HUES6 (cell line): Measurements from ENCODE around the gene CPNE2.
A peak's percentile ranks its signal among the peaks of the same experiment; 100 is the strongest.

Experiments used
- H3K27ac ChIP-seq: 2 replicates; pipeline ENCODE4 v1.7.0; 2013; ENCODE audit warnings: low read depth, mild to moderate bottlenecking, low read length, inconsistent platforms
- H3K27me3 ChIP-seq: 2 replicates; pipeline ENCODE4 v1.6.1; 2013; ENCODE audit warnings: low read length; ENCODE audit not compliant: control insufficient read depth, insufficient read depth
- H3K36me3 ChIP-seq: 2 replicates; pipeline ENCODE4 v1.6.1; 2013; ENCODE audit warnings: low read length; ENCODE audit not compliant: control insufficient read depth, insufficient read depth
- H3K4me1 ChIP-seq: 2 replicates; pipeline ENCODE4 v1.6.1; 2013; ENCODE audit warnings: low read length; ENCODE audit not compliant: control insufficient read depth, insufficient read depth
- H3K4me3 ChIP-seq: 2 replicates; pipeline ENCODE4 v1.5.1; 2013; ENCODE audit warnings: low read depth, low read length
- H3K9ac ChIP-seq: one replicate; pipeline ENCODE4 v1.6.1; 2013; ENCODE audit warnings: mild to moderate bottlenecking, low read length
- H3K9me3 ChIP-seq: 2 replicates; pipeline ENCODE4 v1.6.1; 2013; ENCODE audit warnings: low read depth, low read length; ENCODE audit not compliant: control insufficient read depth, insufficient read depth

CPNE2 gene

DNA sequence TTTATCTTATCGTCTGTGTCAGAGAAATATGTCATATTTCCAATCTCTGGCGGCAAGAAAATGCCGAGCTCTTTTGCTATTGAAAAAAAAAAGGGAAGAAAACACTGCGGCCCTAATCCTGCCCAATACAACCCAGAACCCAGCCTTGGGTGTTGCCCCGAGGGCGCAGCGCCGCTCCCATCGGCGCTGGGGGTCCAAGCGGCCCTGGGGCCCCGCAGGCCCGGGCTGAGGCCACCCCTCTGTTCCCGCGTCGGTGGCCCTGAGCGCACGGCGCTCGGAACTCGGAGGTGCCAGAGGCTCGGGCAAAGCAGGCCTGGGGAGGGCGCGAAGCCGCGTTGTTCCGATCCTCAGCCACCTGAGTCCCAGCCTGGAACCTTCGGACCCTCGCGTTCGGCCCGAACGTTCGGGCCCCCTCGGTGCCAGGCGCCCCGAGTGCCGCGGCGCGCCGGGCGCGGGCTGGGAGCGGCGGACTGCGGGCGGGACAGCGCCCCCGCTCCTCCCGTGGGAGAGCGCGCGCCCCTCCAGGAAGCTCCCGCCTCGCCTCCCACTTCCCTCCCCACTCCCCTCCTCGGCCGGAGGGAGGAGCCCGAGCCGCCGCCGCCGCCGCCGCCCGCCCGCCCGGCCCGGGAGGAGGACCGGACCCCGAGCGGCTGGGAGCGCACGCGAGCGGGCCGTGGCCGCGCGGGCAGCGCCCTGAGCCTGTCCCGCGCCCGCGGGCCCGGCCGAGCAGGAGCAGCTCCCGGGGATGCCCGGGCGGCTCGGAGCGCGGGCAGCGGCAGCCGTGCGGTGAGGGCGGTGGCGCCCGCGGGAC, at the start of gene CPNE2:
Gene CPNE2 (plus strand): TSS at position 609 of the 811 bp plus-strand sequence. CDS start 18,160 bp downstream, outside the sequence.
- no peak within 1 kb of the TSS for H3K27ac ChIP-seq

DNA sequence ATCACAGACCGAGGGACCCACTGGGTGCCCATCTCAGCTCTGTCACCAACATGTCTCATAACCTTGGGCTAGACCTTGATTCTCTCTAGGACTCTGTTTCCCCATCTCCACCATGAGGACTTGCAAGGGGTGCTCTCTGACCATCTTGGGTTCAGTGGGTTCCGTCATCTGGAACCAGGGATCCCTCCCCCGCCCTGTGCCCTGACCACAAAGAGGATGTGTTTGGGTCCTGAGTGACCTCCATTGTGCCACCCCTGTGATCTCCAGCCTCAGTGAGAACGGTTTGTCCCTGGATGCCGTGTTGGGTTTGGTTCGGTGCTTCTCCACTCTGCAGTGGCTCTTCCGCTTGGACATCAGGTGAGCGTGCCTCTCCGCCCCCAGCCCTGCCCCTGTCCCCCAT, 49.1 kb upstream of the CPNE2 start:
- H3K4me3 ChIP-seq = no peak overlapping the region
- H3K27ac ChIP-seq = no peak overlapping the region
- H3K36me3 ChIP-seq = no peaks in the 10 kb centered on the region
- H3K9ac ChIP-seq = no peak overlapping the region
- H3K4me1 ChIP-seq = no peaks in the 10 kb centered on the region
- H3K27me3 ChIP-seq = no peaks in the 10 kb centered on the region
- H3K9me3 ChIP-seq = peaks cover 12% of the 10 kb centered on the region

More for the DNA sequence above, at the start of gene CPNE2:
- peaks cover 33% of the 10 kb centered on the region for H3K27me3 ChIP-seq
- H3K9me3 ChIP-seq = no peaks in the 10 kb centered on the region
- peak within 1 kb of the TSS; percentile 86 for H3K4me3 ChIP-seq
- peak within 1 kb of the TSS; percentile 72 for H3K9ac ChIP-seq
- H3K4me1 ChIP-seq = peaks cover 13% of the 10 kb centered on the region
- no peaks in the 10 kb centered on the region for H3K36me3 ChIP-seq

DNA sequence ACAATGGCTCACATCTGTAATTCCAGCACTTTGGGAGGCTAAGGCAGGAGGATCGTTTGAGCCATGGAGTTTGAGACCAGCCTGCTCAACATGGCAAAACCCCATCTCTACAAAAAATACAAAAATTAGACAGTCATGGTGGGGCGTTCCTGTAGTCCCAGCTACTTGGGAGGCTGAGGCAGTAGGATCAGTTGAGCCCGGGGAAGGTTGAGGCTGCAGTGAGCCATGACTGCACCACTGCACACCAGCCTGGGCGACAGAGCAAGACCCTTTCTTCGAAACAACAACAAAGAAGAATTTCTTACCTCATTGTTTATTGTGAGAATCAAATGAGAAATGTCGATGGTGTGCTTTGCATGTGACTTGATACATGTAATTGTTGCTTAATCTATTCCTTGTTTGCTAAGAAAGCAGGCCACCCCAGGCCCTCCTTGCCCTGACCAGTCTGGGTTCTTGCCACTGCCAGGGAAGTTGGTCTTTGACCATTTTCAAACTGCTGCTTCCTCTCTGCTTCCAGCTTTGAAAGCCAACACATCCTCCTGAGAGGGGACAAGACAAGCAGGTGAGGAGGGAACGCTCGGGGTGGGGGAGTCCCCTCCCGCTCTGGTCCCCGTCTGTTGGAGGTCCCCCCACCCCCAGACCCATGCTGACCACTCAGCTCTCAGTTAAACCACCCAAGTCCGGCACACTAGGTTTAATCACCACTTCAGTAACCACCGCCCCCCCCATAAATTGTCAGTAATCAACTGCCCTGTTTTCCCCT, 47.3 kb upstream of the CPNE2 start:
- no peaks in the 10 kb centered on the region for H3K36me3 ChIP-seq
- peaks cover 12% of the 10 kb centered on the region for H3K9me3 ChIP-seq
- H3K27me3 ChIP-seq = no peaks in the 10 kb centered on the region
- H3K4me3 ChIP-seq = no peak overlapping the region
- no peak overlapping the region for H3K9ac ChIP-seq
- H3K4me1 ChIP-seq = no peaks in the 10 kb centered on the region
- H3K27ac ChIP-seq = no peak overlapping the region

DNA sequence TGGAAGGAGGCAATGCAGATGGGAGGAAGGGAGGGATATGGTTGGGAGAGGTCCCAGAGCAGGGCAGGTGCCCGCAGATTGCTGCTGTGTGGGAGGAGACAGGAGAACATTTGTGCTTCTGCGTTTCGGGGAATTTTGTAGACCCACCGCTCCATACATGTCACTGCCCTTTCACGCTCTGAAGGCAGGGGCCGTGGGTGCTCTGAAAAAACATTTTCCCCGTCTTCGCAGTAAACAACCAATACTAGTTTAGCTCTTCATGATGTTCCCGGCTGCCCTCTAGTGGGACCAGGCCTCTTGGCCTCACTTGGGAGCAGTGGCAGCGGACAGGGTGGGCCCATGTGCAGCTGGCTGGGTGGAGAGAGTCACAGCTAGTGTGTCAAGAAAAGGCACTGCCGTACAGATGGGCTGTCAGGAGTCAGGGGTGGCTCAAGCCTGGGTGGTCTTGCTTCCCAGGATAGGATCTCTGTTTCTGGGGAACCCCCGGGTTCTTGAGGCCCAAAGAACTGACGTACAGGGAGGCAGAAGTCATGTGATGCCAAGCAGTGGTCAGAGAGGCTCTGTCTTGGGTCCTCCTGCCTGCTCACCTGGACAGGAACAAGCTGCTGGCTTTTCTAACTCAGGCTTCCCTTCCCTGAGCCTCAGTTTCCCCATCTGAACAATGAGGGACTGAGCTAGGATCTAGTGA, 46.5 kb upstream of the CPNE2 start:
- Histone ChIP-seq H3K9me3 (peaks cover 7% of the 10 kb centered on the region), H3K27ac (no peak overlapping the region), H3K4me3 (no peak overlapping the region), H3K36me3 (no peaks in the 10 kb centered on the region), H3K27me3 (no peaks in the 10 kb centered on the region), H3K4me1 (no peaks in the 10 kb centered on the region), H3K9ac (no peak overlapping the region)

DNA sequence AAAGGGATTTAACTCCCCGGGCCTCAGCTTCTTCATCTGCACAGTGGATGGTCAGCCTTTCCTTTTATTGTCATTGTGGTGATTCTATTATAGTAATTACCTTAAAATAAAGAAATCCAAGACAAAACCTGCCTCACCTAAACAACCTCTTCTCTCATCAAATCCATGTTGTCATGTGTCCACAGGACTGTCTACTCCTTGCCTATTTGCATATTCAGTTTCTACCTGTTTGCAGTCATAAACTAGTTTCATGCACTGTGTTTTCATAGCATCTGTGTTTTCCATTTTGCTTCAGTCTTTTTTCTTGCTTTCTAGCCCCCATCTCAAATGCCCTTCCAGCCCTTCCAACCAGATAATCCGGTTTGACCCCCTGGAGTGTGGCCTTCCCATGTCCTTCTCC, 44.3 kb upstream of the CPNE2 start:
- Histone ChIP-seq H3K27me3 (no peaks in the 10 kb centered on the region), H3K4me3 (no peak overlapping the region), H3K36me3 (no peaks in the 10 kb centered on the region), H3K4me1 (no peaks in the 10 kb centered on the region), H3K9me3 (no peaks in the 10 kb centered on the region), H3K9ac (no peak overlapping the region), H3K27ac (no peak overlapping the region)

DNA sequence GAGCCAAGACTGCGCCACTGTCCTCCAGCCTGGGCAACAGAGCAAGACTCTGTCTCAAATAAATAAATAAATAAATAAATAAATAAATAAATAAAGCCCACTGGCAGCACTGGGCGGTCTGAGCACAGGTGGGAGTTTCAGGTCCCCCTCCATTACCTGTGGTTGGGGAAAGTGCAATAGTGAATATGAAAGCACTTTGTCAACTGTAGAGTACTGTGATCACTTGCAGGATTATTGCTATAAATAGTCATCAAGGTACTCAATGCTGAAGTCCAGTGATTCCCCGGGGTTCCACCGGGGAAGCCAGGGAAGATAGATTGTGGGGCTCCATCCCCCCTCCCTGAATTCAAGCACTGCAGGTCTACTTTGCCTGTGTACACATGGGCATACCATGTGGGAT, 42.7 kb upstream of the CPNE2 start:
- H3K27me3 ChIP-seq = no peaks in the 10 kb centered on the region
- H3K9ac ChIP-seq = no peak overlapping the region
- no peak overlapping the region for H3K27ac ChIP-seq

DNA sequence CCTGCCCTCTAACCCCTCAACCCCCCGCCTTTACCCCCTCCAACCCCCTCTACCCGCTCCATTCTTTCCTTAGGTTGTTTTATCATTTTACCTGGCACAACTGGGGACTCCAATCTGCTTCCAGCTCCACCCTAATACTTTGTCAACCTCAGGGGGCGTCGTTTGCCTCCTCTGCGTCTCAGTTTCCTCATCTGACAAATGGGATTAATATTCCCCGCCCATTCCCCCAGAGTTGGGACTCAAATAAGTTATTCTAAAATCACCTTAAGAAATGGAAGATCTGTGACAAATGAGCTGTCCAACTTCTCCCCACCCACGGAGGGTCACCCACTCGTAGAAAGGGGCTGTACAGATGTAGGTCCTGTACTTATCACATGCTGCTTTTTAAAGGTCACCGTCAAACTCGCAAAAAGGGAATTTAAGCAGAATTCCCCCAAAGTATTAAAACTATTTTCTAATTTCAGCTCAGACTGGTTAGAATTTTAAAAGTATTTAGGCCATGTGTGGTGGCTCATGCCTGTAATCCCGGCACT, 40.6 kb upstream of the CPNE2 start:
- H3K4me3 ChIP-seq = no peak overlapping the region

More for the DNA sequence above, 42.7 kb upstream of the CPNE2 start:
- H3K4me1 ChIP-seq = no peaks in the 10 kb centered on the region
- H3K4me3 ChIP-seq = no peak overlapping the region
- H3K9me3 ChIP-seq = no peaks in the 10 kb centered on the region
- H3K36me3 ChIP-seq = no peaks in the 10 kb centered on the region

DNA sequence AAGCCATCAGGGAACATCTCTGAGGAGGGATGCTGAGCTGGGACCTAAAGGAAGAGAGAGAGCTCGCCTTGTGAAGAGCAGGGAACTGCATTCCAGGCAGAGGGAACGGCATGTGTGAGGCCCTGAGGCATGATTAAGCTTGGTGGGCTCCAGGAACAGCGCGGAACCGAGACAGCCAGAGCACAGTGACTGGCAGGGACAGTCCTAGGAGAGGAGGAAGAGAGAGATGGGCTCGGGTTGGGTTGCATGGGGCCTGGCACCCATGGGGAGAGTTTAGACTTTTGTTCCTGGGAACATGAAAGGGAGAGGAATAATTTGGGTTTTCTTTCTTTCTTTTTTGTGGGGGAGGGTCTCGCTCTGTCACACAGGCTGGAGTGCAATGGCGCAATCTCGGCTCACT, 39.2 kb upstream of the CPNE2 start:
- no peaks in the 10 kb centered on the region for H3K36me3 ChIP-seq
- no peaks in the 10 kb centered on the region for H3K9me3 ChIP-seq
- no peak overlapping the region for H3K9ac ChIP-seq

More for the DNA sequence above, 40.6 kb upstream of the CPNE2 start:
- no peak overlapping the region for H3K27ac ChIP-seq
- H3K4me1 ChIP-seq = peaks cover 5% of the 10 kb centered on the region; the same call in 1 of the 2 replicates
- H3K9ac ChIP-seq = no peak overlapping the region
- H3K27me3 ChIP-seq = no peaks in the 10 kb centered on the region
- no peaks in the 10 kb centered on the region for H3K9me3 ChIP-seq
- no peaks in the 10 kb centered on the region for H3K36me3 ChIP-seq

DNA sequence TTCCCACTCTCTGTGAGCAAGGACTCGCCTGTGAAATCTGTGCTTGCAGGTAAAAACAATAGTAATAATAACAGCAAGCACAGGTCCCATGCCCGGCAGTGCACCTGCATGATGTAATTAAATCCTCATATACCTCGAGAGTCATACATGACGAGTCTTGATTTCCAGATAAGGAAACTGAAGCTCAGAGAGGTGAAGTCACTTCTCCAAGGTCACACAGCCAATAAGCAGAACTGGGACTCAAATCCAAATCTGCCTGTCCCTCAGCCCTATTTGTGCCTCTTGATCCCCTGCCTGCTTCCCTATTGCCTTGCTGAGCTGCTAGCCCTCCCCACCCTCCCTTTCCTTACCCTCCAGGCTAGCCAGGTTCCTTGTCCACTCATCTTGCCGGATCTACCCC, 38.0 kb upstream of the CPNE2 start:
- no peaks in the 10 kb centered on the region for H3K27me3 ChIP-seq
- H3K4me3 ChIP-seq = no peak overlapping the region
- H3K27ac ChIP-seq = no peak overlapping the region
- peaks cover 5% of the 10 kb centered on the region; the same call in 1 of the 2 replicates for H3K4me1 ChIP-seq
- no peaks in the 10 kb centered on the region for H3K9me3 ChIP-seq
- H3K9ac ChIP-seq = no peak overlapping the region
- no peaks in the 10 kb centered on the region for H3K36me3 ChIP-seq

More for the DNA sequence above, 39.2 kb upstream of the CPNE2 start:
- Histone ChIP-seq H3K4me3 (no peak overlapping the region), H3K27me3 (no peaks in the 10 kb centered on the region), H3K4me1 (peaks cover 5% of the 10 kb centered on the region; the same call in 1 of the 2 replicates), H3K27ac (no peak overlapping the region)

DNA sequence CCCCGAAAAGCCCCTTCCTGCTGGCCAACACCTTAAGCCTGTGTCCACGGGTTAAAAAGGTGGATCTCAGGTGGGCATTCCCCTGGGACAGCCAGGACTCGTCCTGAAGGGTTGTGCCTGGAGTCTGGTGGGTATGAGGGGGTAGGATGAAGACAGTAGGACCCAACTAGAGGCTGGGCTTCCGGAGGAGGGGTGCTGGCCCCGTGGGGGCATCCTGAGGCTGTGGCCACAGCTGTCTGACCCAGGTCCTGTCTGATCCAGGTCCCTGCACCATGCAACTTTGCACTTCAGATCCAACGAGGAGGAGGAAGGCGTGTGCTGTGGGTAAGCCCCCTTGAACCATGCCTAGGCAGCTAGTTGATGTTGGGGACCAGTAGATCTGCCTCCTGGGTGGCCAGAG, 37.6 kb upstream of the CPNE2 start:
- peaks cover 5% of the 10 kb centered on the region; the same call in 1 of the 2 replicates for H3K4me1 ChIP-seq
- no peaks in the 10 kb centered on the region for H3K36me3 ChIP-seq
- no peak overlapping the region for H3K4me3 ChIP-seq
- no peak overlapping the region for H3K27ac ChIP-seq
- no peaks in the 10 kb centered on the region for H3K9me3 ChIP-seq
- H3K27me3 ChIP-seq = no peaks in the 10 kb centered on the region
- no peak overlapping the region for H3K9ac ChIP-seq
